Activated naive CD4-positive, alpha-beta T cell treated with anti-CD3 and anti-CD28 coated beads, Interleukin-2, amount 10 ng/mL, durations not matched to agents 7 days and 5 days (primary cell): ENCODE measurements around the gene SDK1.

Source experiments
- CTCF ChIA-PET: fragments of 350-600 bp; sonication (Branson Sonifier 250); formaldehyde crosslinking; loops from one replicate; lab custom pipeline; 2021; ENCODE audit warnings: antibody characterized with exemption; lab: Charles Lee
- DNase-seq: peaks from one replicate; pipeline ENCODE4 v3.0.0-alpha.2; 2020
- H3K27ac Mint-ChIP-seq: one replicate; pipeline ENCODE4 v1.8.0; 2021; ENCODE audit warnings: mild to moderate bottlenecking, moderate library complexity, mixed read lengths
- H3K27me3 Mint-ChIP-seq: one replicate; pipeline ENCODE4 v1.8.0; 2021; ENCODE audit warnings: mild to moderate bottlenecking, mixed read lengths
- H3K36me3 Mint-ChIP-seq: one replicate; pipeline ENCODE4 v1.8.0; 2021; ENCODE audit warnings: mixed read lengths
- H3K4me1 Mint-ChIP-seq: one replicate; pipeline ENCODE4 v1.8.0; 2021; ENCODE audit warnings: mixed read lengths
- H3K4me3 Mint-ChIP-seq: one replicate; pipeline ENCODE4 v1.8.0; 2021; ENCODE audit warnings: mild to moderate bottlenecking, moderate library complexity, mixed read lengths
- H3K9me3 Mint-ChIP-seq: one replicate; pipeline ENCODE4 v1.8.0; 2021; ENCODE audit warnings: mixed read lengths

Gene SDK1, protein sequence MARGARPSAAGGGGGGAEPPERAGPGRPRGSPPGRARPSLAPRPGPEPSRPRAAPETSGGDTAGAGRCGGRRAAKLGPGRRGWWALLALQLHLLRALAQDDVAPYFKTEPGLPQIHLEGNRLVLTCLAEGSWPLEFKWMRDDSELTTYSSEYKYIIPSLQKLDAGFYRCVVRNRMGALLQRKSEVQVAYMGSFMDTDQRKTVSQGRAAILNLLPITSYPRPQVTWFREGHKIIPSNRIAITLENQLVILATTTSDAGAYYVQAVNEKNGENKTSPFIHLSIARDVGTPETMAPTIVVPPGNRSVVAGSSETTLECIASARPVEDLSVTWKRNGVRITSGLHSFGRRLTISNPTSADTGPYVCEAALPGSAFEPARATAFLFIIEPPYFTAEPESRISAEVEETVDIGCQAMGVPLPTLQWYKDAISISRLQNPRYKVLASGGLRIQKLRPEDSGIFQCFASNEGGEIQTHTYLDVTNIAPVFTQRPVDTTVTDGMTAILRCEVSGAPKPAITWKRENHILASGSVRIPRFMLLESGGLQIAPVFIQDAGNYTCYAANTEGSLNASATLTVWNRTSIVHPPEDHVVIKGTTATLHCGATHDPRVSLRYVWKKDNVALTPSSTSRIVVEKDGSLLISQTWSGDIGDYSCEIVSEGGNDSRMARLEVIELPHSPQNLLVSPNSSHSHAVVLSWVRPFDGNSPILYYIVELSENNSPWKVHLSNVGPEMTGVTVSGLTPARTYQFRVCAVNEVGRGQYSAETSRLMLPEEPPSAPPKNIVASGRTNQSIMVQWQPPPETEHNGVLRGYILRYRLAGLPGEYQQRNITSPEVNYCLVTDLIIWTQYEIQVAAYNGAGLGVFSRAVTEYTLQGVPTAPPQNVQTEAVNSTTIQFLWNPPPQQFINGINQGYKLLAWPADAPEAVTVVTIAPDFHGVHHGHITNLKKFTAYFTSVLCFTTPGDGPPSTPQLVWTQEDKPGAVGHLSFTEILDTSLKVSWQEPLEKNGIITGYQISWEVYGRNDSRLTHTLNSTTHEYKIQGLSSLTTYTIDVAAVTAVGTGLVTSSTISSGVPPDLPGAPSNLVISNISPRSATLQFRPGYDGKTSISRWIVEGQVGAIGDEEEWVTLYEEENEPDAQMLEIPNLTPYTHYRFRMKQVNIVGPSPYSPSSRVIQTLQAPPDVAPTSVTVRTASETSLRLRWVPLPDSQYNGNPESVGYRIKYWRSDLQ (N-terminal part only)

GRCh38 chr7:3300651-3301448 is at the start of gene SDK1:
Gene SDK1, plus strand, starts transcription at chr7:3301252. Its CDS starts 335 bp downstream, at chr7:3301587.
- Mint-ChIP-seq H3K27ac (no peak within 1 kb of the TSS), H3K27me3 (peaks cover 56% of the 10 kb centered on the region), H3K4me1 (peaks cover 12% of the 10 kb centered on the region), H3K9me3 (no peaks in the 10 kb centered on the region), H3K4me3 (peak within 1 kb of the TSS; percentile 80), H3K36me3 (no peaks in the 10 kb centered on the region)
- CTCF ChIA-PET, result interaction anchor here (0.9 to 2.1 kb wide), 6 partner anchors 9 to 598 kb away, joined by 3 to 5 read pairs (median 4); no protein-coding TSS in a partner anchor
- DNase-seq, result peak; percentile 90

- Mint-ChIP-seq H3K4me3 (no peak overlapping the region), H3K27me3 (peaks cover 12% of the 10 kb centered on the region), H3K36me3 (no peaks in the 10 kb centered on the region), H3K4me1 (no peaks in the 10 kb centered on the region), H3K27ac (no peak overlapping the region), H3K9me3 (no peaks in the 10 kb centered on the region)
- CTCF ChIA-PET, result no interaction called here
- no peak for DNase-seq
Measured at GRCh38 chr7:3254718-3255117, 46.3 kb upstream of the SDK1 start.

DNA sequence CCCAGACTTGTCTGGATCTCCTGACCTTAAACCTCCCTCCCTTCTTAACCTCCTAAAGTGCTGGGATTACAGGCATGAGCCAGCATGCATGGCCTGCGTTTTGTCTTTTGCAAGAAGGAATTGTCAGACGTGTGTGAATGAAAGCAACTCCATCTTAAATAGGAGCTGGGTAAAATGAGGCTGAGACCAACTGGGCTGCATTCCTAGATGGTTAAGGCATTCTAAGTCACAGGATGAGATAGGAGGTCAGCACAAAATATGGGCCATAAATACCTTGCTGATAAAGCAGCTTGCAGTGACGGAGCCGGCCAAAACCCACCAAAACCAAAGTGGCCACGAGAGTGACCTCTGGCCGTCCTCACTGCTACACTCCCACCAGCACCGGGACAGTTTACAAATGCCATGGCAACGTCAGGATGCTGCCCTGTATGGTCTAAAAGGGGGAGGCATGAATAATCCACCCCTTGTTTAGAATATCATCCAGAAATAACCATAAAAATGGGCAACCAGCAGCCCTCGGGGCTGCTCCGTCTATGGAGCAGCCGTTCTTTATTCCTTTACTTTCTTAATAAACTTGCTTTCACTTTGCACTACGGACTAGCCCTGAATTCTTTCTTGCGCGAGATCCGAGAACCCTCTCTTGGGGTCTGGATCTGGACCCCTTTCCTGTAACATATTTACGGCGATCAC is 41.2 kb upstream of the SDK1 start:
- peaks cover 11% of the 10 kb centered on the region for H3K27me3 Mint-ChIP-seq
- CTCF ChIA-PET, result no interaction called here
- no peak overlapping the region for H3K27ac Mint-ChIP-seq

GRCh38 chr7:3260401-3260715 is 40.7 kb upstream of the SDK1 start:
- no peaks in the 10 kb centered on the region for H3K36me3 Mint-ChIP-seq
- H3K9me3 Mint-ChIP-seq, result no peaks in the 10 kb centered on the region
- DNase-seq, result no peak
- peak overlapping the region; percentile 24 for H3K4me3 Mint-ChIP-seq
- CTCF ChIA-PET, result no interaction called here
- no peak overlapping the region for H3K27ac Mint-ChIP-seq
- peaks cover 11% of the 10 kb centered on the region for H3K27me3 Mint-ChIP-seq
- H3K4me1 Mint-ChIP-seq, result no peaks in the 10 kb centered on the region

More for the DNA sequence above, 41.2 kb upstream of the SDK1 start:
- Mint-ChIP-seq H3K9me3 (no peaks in the 10 kb centered on the region), H3K4me3 (peak overlapping the region; percentile 24), H3K4me1 (no peaks in the 10 kb centered on the region), H3K36me3 (no peaks in the 10 kb centered on the region)
- DNase-seq, result no peak

- H3K4me1 Mint-ChIP-seq, result no peaks in the 10 kb centered on the region
- no peaks in the 10 kb centered on the region for H3K9me3 Mint-ChIP-seq
- peaks cover 11% of the 10 kb centered on the region for H3K27me3 Mint-ChIP-seq
- CTCF ChIA-PET, result no interaction called here
- no peak overlapping the region for H3K4me3 Mint-ChIP-seq
- DNase-seq, result no peak
- no peaks in the 10 kb centered on the region for H3K36me3 Mint-ChIP-seq
- no peak overlapping the region for H3K27ac Mint-ChIP-seq
Measured at GRCh38 chr7:3264693-3265339, 36.2 kb upstream of the SDK1 start.

DNA sequence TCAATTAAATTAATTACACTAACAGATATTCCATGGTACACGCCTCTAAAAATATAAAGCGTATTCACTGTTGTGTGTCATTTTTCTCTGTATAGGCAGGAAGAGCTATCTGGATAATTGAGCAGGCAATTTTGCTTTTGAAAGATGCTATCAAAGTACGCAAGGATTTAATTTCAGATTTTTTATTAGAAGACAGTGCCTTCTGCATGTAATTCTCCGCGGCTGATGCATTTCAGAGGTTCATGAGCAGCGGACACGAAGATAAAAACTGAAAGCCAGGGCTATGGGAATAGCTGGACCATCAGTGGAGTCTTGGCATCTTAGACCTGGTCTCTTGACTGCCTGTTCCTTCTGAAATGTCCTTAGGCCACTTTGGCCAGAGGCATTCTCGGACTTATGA is 35.7 kb upstream of the SDK1 start:
- Mint-ChIP-seq H3K27ac (no peak overlapping the region), H3K36me3 (no peaks in the 10 kb centered on the region), H3K27me3 (peaks cover 11% of the 10 kb centered on the region), H3K9me3 (no peaks in the 10 kb centered on the region), H3K4me1 (no peaks in the 10 kb centered on the region), H3K4me3 (no peak overlapping the region)
- DNase-seq, result no peak
- CTCF ChIA-PET, result no interaction called here

DNA sequence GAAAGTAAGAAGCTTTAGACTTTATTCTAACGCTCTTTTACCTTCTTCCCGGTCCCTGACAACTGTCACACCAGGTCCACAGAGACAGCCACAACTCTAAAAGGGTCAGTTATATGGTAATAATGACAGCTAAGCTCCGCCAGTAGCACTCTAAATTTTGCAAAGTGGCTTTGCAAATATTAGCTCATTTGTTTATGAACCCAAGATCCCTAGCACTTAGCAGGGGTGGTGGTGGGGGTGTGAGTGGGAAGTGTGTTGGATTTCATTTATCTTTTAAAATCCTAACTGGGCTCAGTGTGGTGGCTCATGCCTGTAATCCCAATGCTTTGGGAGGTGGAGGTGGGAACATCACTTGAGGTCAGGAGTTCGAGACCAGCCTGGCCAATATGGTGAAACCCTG is 34.8 kb upstream of the SDK1 start:
- no peaks in the 10 kb centered on the region for H3K9me3 Mint-ChIP-seq
- no peaks in the 10 kb centered on the region for H3K36me3 Mint-ChIP-seq
- peaks cover 11% of the 10 kb centered on the region for H3K27me3 Mint-ChIP-seq
- DNase-seq, result no peak
- H3K27ac Mint-ChIP-seq, result no peak overlapping the region
- no peak overlapping the region for H3K4me3 Mint-ChIP-seq
- no peaks in the 10 kb centered on the region for H3K4me1 Mint-ChIP-seq
- CTCF ChIA-PET, result no interaction called here

- Mint-ChIP-seq H3K27ac (no peak overlapping the region), H3K4me1 (no peaks in the 10 kb centered on the region), H3K36me3 (no peaks in the 10 kb centered on the region), H3K9me3 (no peaks in the 10 kb centered on the region), H3K4me3 (no peak overlapping the region), H3K27me3 (peaks cover 11% of the 10 kb centered on the region)
- CTCF ChIA-PET, result no interaction called here
- DNase-seq, result no peak
Measured at GRCh38 chr7:3267966-3268690, 32.9 kb upstream of the SDK1 start.

DNA sequence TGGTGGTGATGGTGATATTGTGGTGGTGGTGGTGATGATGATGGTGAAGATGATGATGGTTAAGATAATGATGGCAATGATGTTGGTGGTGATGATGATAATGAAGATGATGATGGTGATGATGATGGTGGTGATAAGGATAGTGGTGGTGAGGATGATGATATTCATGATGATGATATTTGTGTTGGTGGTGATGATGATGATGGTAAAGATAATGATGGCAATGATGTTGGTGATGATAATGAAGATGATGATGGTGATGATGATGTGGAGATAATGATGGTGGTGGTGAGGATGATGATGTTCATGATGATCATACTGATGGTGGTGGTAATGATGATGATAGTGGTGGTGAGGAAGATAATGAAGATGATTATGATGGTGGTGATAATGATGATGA is 30.7 kb upstream of the SDK1 start:
- Mint-ChIP-seq H3K4me1 (no peaks in the 10 kb centered on the region), H3K27me3 (no peaks in the 10 kb centered on the region), H3K9me3 (no peaks in the 10 kb centered on the region), H3K4me3 (no peak overlapping the region), H3K36me3 (no peaks in the 10 kb centered on the region), H3K27ac (no peak overlapping the region)
- DNase-seq, result no peak
- CTCF ChIA-PET, result no interaction called here

- CTCF ChIA-PET, result no interaction called here
- Mint-ChIP-seq H3K27ac (no peak overlapping the region), H3K4me3 (no peak overlapping the region)
Measured at GRCh38 chr7:3271298-3271697, 29.8 kb upstream of the SDK1 start.

DNA sequence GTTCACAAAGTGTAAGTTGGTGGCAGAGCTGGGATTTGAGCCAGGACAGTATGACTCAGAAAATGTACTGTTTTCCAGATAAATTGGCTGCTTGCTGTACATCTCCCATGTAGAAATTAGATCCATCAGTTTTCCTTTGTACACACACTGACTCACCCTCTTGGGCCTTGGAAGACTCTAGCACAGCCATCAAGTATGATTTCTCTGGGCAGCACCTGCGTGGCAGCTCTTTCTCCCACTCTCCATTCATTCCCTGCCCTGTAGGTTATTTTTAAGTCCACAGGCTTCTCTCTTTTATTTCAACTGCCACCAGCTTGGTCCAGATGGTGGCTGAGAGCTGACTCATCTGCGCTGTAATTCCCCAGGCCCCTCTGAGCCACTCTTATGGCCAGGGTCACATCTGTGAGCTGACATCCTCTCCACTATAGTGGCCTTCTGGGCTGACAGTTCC is 28.3 kb upstream of the SDK1 start:
- H3K9me3 Mint-ChIP-seq, result no peaks in the 10 kb centered on the region
- no peaks in the 10 kb centered on the region for H3K27me3 Mint-ChIP-seq
- H3K27ac Mint-ChIP-seq, result no peak overlapping the region
- DNase-seq, result no peak
- H3K4me1 Mint-ChIP-seq, result no peaks in the 10 kb centered on the region
- H3K4me3 Mint-ChIP-seq, result no peak overlapping the region
- CTCF ChIA-PET, result no interaction called here
- no peaks in the 10 kb centered on the region for H3K36me3 Mint-ChIP-seq

More at GRCh38 chr7:3271298-3271697, 29.8 kb upstream of the SDK1 start:
- H3K9me3 Mint-ChIP-seq, result no peaks in the 10 kb centered on the region
- H3K36me3 Mint-ChIP-seq, result no peaks in the 10 kb centered on the region
- no peak for DNase-seq
- no peaks in the 10 kb centered on the region for H3K4me1 Mint-ChIP-seq
- H3K27me3 Mint-ChIP-seq, result no peaks in the 10 kb centered on the region

DNA sequence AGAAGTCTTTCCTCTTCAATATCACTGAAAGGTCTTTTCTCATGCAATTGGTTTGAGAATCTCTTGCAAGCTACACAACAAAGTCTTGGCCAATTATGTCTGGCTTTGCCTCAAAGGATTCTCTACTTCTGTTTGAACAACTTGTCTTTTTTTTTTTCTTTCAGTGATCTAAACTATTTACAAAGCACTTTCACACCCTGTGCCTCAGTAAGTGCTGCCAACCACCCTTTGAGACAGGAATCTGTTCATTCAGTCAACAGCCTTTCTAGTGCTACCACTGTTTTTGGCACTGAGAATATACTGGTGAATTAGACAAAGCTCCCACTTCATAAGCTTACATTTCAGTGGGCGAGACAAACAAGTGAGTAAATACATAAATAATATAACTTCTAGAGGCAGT is 26.9 kb upstream of the SDK1 start:
- CTCF ChIA-PET, result interaction anchor here (0.8 kb wide), 1 partner anchor 322 kb away, joined by 3 read pairs; no protein-coding TSS in a partner anchor
- H3K36me3 Mint-ChIP-seq, result no peaks in the 10 kb centered on the region
- H3K9me3 Mint-ChIP-seq, result no peaks in the 10 kb centered on the region
- no peak for DNase-seq
- H3K4me1 Mint-ChIP-seq, result no peaks in the 10 kb centered on the region
- H3K27ac Mint-ChIP-seq, result no peak overlapping the region
- H3K27me3 Mint-ChIP-seq, result peaks cover 5% of the 10 kb centered on the region
- no peak overlapping the region for H3K4me3 Mint-ChIP-seq
